RWPE2 (cell line): ENCODE data around the gene SYCE3.

Experiments
- ATAC-seq: fragments of 200-7000 bp; cut with Tn5 transposase; 3 replicates; pipeline ENCODE4 v1.9.1; 2021; ENCODE audit warnings: low read depth
- DNase-seq: peaks from one replicate; pipeline ENCODE4 v3.0.0-alpha.2; 2020; ENCODE audit warnings: low spot score
- H3K27ac ChIP-seq: fragments of 450-650 bp; 2 replicates; pipeline ENCODE4 v1.5.1; 2017; ENCODE audit warnings: mild to moderate bottlenecking; ENCODE audit not compliant: poor library complexity, severe bottlenecking
- H3K27me3 ChIP-seq: fragments of 250-450 bp; sonication (Bioruptor Pico); 2 replicates; pipeline ENCODE4 v1.5.1; 2021; ENCODE audit warnings: mild to moderate bottlenecking, moderate library complexity; ENCODE audit not compliant: insufficient read depth, poor library complexity, severe bottlenecking
- H3K36me3 ChIP-seq: fragments of 250-450 bp; sonication (Bioruptor Pico); 2 replicates; pipeline ENCODE4 v1.5.1; 2020; ENCODE audit warnings: low read depth, mild to moderate bottlenecking, moderate library complexity
- H3K4me1 ChIP-seq: fragments of 250-450 bp; sonication (Bioruptor Pico); 2 replicates; pipeline ENCODE4 v1.5.1; 2021; ENCODE audit warnings: mild to moderate bottlenecking, moderate library complexity; ENCODE audit not compliant: insufficient read depth, poor library complexity, severe bottlenecking
- H3K4me3 ChIP-seq: fragments of 250-450 bp; sonication (Bioruptor Pico); 2 replicates; pipeline ENCODE4 v1.5.1; 2021; ENCODE audit warnings: mild to moderate bottlenecking, moderate library complexity; ENCODE audit not compliant: severe bottlenecking
- H3K9me3 ChIP-seq: fragments of 250-450 bp; sonication (Bioruptor Pico); 2 replicates; pipeline ENCODE4 v1.5.1; 2021; ENCODE audit warnings: mild to moderate bottlenecking, moderate library complexity; ENCODE audit not compliant: severe bottlenecking
- CTCF ChIP-seq: fragments of 450-650 bp; IDR thresholded peaks from one replicate; pipeline ENCODE4 v1.5.1; 2017; ENCODE audit warnings: mild to moderate bottlenecking, moderate library complexity; ENCODE audit not compliant: poor library complexity, severe bottlenecking

Gene SYCE3

DNA sequence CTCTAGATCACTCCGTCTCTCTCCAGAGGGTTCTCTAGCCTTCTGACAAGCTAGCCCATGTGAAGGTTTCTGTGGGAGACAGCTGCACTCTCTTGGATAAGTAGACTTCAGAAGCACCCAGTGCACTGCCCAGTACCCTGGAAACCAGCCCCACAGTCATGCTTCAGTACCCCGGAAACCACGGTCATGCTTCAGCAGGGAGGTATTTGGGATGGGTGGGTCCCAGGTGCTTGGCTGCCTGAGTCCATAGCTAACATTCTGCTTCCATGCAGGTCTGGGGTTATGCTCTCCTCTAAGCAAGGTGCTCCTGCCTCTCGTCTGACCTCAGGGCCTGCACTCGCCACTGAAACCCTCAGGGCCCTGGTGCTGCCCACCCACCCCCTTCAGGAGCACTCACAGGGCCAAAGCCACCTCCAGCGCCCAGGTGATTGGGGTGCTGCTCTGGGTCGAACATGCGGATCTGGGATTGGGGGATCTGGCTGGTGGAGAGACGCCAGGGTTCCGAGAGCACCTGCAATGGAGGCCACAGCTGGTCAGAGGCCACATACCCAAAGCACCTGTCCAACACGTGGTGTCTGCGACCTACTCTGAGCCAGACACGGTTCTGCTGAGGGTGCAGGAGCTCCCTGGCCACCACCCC lies 7.3 kb upstream of the SYCE3 start:
- no peak for TF ChIP-seq CTCF
- Histone ChIP-seq H3K27me3 (no peaks in the 10 kb centered on the region), H3K9me3 (no peaks in the 10 kb centered on the region), H3K27ac (no peak overlapping the region), H3K4me3 (no peak overlapping the region), H3K4me1 (no peaks in the 10 kb centered on the region), H3K36me3 (peaks cover 12% of the 10 kb centered on the region)
- ATAC-seq, result no peak
- DNase-seq, result no peak

- Histone ChIP-seq H3K27me3 (no peaks in the 10 kb centered on the region), H3K36me3 (peaks cover 12% of the 10 kb centered on the region), H3K9me3 (no peaks in the 10 kb centered on the region), H3K4me1 (no peaks in the 10 kb centered on the region), H3K4me3 (no peak overlapping the region), H3K27ac (no peak overlapping the region)
- no peak for ATAC-seq
- no peak for TF ChIP-seq CTCF
- no peak for DNase-seq
These were observed 6.3 kb upstream of the SYCE3 start for GRCh38 chr22:50569041-50569459.

- Histone ChIP-seq H3K36me3 (peaks cover 12% of the 10 kb centered on the region), H3K4me3 (no peak overlapping the region), H3K27ac (no peak overlapping the region), H3K27me3 (no peaks in the 10 kb centered on the region), H3K4me1 (no peaks in the 10 kb centered on the region), H3K9me3 (no peaks in the 10 kb centered on the region)
- ATAC-seq, result no peak
- DNase-seq, result no peak
- TF ChIP-seq CTCF, result no peak
These were observed 5.9 kb upstream of the SYCE3 start for GRCh38 chr22:50568626-50569025.

GRCh38 chr22:50567721-50568252 lies 5.1 kb upstream of the SYCE3 start:
- no peak overlapping the region for H3K27ac ChIP-seq
- no peaks in the 10 kb centered on the region for H3K9me3 ChIP-seq
- no peaks in the 10 kb centered on the region for H3K27me3 ChIP-seq
- H3K4me1 ChIP-seq, result no peaks in the 10 kb centered on the region
- peaks cover 12% of the 10 kb centered on the region for H3K36me3 ChIP-seq
- DNase-seq, result no peak
- no peak overlapping the region for H3K4me3 ChIP-seq
- no peak for TF ChIP-seq CTCF
- no peak for ATAC-seq

DNA sequence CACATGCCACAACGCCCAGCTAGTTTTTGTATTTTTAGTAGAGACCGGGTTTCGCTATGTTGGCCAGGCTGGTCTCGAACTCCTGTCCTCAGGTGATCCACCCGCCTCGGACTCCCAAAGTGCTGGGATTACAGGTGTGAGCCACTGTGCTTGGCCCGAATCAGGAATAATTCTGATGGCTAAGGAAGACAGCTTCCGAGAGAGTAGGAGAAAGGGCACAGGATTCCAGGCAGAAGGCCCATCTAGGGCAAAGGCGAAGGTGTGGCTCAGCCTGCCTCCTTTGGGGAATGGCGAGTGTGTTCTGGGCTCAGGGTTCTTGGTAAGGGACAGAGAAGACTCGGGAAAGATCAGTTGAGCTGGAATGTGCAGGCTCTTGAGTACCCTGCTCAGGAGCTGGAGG lies 1.6 kb upstream of the SYCE3 start:
- Histone ChIP-seq H3K27ac (no peak overlapping the region), H3K36me3 (no peaks in the 10 kb centered on the region; the same call in 1 of the 2 replicates), H3K4me3 (no peak overlapping the region), H3K27me3 (no peaks in the 10 kb centered on the region), H3K9me3 (no peaks in the 10 kb centered on the region), H3K4me1 (no peaks in the 10 kb centered on the region)
- TF ChIP-seq CTCF, result no peak
- no peak for ATAC-seq
- DNase-seq, result no peak
